Right lung (tissue), 5 donors: ENCODE measurements around the gene ZNF692. TPM values are rescaled to one million over a fixed set of nuclear protein-coding genes. Genes with fewer than 3 reads are reported as not detected.
"Not testable (repeated sequence)": the region's sequence is repeated elsewhere in the genome, so short reads cannot be mapped to it uniquely, and the experiment has no call there.

Experiments used
- DNase-seq, 2 donors: peaks; one replicate each; pipeline ENCODE4 v3.0.0-alpha.2; 2013
- polyA plus RNA-seq, 5 donors: library from polyadenylated mRNA; unstranded; fragments of 120-200 nt; gene quantifications; one replicate each; pipeline versions ENCODE4 v1.2.1 to v1.2.3, GENCODE V29; 2013; ENCODE audit warnings: inconsistent platforms in 1 of 5, low replicate concordance in 1 of 5; ENCODE audit not compliant: insufficient read length in 5 of 5, insufficient read depth in 1 of 5

The ZNF692 gene
- polyA plus RNA-seq, 5 donors, result 47.5 to 69.4 (median 56.3) TPM

DNA sequence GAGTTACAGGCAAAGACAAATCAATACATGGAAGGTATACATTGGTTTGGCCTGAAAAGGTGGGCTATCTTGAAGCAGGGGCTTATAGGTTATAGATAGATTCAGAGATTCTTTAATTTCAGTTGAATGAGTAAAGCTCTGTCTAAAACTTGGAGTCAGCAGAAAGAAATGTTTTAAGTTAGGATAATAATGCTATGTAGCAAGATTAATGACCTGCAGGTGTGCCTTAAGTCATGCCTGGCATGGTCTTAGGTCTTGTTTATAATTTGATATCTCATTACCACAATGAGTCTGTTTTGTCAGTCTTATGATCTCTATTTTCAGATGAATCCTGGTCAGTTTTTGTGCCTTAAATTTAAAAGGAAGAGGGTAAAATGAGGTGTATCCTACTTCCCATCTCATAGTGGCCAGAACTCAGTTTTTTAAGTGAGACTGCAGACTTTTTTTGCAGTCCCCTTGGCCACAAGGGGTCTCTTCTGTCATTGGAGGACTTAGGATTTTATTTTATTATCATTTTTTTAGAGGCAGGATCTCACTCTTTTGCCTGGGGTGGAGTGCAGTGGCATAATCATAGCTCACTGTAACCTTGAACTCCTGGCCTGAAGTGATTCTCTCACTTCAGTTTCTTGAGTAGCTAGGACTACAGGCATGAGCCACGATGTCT is 25.9 kb upstream of the ZNF692 start:
- no peak for DNase-seq

DNA sequence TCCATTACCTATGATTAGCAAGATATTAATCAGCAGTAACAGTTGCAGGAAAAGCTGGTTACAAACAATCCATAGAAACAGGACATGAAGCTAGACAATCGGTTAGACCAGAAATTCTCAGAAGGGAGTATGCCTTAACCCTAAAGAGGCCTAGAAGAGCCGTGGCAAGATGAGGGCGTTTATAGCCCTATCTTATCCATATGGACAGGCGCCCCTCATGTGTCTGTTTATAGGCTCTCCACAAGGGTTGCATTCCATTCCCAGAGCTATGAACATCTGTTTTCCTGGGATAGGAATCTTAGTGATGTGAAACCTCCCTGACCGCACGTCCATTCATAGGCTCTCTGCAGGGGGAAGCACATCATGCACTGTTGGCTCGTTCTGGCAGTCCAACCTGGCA is 23.5 kb upstream of the ZNF692 start:
- not testable (repeated sequence) for DNase-seq

DNA sequence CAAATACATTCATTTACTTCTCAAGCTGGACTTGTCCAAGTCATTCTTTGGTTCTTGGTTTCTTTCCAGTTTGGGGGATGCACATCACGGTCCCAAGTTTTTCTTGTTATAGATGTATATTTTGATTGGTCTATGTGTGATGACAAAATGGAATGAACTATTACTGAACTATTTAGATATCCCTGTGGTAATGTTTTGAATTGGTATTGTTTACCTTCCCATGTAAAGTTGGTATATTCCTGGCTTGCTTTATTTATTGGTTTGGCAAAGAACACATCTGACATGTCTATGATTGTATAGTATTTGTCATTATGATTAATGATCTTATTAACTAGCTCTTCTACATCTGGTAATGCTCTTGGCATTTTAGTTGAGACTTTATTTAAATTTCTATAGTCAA is 22.4 kb upstream of the ZNF692 start:
- DNase-seq, result no peak

DNA sequence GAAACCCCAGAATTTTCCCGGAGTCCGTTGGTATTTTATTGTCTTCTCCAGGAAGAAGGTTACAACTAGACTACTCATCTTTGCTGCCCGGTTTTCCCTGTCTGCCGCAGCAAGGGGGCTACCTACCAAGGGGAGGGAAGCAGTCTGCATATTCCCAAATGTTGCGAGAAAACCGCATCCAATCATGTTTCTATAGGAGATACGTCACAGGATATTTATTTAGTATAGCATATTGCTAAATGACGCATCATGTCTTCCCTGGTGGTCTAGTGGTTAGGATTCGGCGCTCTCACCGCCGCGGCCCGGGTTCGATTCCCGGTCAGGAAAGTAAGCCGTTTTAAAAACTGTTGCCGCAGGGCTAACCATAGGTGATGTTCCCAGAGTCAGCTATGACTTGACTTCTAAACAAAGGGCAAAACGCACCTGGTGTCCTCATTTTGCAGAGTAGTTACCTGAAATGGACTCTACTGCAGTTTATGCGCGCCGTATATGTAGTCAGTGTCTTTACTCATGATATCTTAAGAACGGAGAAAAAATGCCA is 15.2 kb upstream of the ZNF692 start:
- peak; percentile 86 to 93 for DNase-seq

DNA sequence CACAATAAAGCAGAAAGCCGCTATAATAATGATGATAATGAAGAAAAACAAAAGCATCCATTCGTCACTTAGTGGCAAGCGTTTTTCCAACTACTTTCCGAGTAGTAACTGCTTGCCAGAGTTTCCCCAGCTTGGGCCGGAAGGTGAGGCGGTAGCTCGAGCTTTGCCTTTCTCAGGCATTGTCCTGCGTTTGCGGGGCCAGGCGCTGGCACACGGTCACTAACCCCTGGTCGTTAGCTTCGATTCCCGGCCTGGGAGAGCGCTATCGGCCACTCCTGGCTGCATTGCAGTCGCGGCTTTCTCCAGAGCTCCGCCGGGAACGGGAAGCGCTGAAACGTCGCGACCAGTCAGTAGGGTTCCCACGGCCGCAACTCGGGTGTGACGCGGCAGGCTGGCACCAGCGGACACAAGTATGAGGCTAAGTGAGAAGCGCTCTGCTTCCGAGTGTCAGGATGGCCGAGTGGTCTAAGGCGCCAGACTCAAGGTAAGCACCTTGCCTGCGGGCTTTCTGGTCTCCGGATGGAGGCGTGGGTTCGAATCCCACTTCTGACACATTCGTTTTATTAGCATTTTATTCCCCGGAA is 14.6 kb upstream of the ZNF692 start:
- peak; percentile 93 to 97 for DNase-seq

DNA sequence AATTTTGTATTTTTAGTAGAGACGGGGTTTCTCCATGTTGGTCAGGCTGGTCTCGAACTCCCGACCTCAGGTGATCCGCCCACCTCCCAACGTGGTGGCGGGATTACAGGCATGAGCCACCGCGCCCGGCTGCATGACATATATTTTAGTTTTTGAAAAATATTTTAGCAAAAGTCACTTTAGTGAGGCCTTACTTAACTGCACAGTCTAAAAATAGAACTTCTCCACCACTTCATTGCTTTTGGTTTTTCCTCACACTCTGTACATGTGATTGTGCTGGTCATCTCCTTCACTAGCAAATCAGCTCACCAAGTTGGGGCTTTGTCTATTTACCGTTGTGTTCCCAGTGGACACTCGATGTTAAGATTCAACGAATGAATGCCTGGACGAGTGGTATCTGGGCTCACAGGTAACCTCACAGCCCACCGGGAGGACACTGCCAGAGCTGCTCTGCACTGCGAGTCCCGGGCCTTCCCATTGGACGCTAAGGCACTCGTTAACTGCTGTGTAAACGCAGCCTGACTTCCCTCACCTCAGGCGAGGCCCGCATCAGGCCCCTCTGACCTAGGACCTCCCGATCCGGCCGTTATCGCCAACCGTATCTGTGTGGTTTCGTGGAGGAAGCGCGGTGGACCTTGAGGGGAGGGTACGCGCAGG is 14.0 kb upstream of the ZNF692 start:
- peak; percentile 74 to 78 for DNase-seq

DNA sequence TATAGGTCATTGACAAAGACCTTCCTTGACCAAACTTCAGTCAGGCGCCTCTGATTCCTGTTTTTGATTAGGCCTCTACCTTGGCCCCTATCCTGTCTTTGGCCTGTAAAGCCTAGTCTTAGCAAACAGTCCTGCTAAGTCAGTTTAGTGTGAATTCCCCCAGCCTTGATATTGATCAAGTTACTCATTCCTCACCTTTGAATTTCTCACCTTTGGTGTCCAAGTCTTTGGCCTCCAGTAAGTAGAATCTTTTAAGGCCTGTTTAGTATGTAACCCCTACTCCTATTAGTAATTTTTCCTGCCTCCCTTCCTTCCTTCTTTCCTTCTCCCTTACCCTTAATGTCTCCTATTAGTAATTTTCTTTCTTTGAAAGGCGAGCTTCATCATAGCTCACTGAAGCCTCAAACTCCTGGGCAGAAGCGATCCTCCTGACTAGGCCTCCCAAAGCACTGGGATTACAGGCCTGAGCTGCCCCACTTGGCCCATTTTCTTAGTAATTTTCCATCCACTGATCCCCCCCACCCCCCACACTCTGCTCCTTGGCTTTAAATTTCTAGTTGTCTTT is 13.0 kb upstream of the ZNF692 start:
- DNase-seq, result no peak

DNA sequence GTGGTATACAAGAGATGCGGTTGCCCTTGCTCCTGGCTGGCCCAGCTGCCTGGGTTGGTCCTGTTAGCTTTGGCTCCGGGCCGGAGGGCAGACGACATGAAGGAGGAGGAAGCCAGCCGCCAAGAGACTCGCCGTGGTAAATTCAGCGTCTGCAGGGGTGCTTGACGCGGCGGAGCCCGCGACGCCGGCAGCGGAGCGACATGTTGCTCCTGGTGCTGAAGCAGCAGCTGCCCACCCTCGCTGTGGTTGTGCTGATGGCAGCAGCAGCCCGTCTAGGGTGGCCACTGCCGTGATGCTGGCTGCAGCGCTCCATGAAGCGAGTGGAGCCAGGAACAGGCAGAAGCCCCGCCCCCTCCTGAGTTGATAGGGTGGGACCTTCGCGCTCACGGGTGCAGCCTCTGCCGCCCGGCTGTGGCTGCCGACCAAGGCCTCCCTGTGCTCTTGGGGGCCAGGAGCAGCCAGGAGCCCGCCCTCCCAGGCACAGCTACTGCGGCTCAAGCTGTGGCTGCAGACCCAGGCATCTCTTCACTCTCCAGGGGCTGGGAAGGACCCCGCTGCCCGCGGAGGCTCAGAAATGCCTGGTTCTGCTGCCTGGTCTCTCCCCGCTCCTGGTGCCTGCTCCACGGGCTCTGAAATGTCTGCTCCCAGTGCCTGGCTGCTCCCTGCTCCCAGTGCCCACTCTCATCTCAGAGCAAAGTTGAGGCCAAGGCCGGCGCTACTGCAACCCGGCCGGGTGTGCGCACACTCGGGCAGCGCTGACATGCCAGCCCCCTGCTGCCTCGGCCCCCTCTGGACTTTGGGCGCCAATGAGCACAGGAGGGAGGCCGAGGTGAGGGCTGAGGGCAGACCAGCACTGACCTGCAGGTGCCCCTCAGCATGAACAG is 4.4 kb upstream of the ZNF692 start:
- peak; percentile 69 to 78 for DNase-seq

DNA sequence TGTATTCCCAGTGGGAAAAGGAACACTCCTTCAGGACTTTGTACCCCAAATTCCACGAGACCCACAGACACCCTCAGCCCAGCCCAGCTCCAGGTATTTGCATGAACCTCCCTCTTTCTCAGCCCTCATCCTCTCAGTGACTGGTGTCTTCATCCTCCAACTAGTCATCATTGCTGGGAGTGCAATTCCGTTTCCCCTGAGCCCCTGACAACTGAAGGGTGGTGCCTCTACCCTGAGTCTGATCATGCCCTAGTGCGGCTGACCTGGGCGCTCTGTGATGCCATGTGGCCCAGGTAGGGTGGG is 3.8 kb upstream of the ZNF692 start:
- no peak for DNase-seq

DNA sequence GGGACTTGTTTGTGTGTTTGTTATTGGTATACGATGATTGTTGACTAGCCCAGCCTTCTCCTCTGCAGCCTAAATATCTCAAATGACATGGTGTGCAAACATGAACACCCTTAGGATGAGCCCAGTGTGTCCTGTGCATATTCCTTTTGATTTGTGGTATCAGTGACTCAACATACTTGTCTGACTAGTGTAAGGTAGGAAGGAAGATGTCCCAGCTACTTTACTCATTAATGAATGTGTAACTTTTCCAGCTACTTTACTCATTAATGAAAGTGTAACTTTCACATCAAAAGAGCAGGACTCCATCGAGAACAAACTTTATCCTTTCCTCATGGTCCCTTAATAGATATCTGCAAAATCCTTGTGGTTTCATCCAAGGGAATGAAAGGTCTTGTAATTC is 2.7 kb upstream of the ZNF692 start:
- no peak for DNase-seq

DNA sequence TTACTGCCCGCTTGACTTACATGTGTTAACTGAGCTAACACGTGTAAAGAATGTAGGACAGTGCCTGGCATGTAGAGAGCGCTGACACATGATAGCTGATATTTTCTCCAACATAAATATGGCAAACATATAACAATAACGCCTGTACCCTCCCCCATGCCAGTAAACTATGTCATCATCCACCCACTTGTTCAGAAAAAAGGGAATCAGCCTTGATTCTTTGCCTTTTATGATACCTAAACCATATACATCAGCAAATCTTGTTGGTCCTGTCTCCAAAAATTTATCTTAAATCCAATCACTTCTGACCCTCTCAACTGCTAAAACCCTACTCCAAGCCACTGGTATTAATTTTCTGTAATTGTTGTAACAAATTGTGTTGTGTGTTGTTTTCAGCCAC is 1.1 kb upstream of the ZNF692 start:
- no peak for DNase-seq

DNA sequence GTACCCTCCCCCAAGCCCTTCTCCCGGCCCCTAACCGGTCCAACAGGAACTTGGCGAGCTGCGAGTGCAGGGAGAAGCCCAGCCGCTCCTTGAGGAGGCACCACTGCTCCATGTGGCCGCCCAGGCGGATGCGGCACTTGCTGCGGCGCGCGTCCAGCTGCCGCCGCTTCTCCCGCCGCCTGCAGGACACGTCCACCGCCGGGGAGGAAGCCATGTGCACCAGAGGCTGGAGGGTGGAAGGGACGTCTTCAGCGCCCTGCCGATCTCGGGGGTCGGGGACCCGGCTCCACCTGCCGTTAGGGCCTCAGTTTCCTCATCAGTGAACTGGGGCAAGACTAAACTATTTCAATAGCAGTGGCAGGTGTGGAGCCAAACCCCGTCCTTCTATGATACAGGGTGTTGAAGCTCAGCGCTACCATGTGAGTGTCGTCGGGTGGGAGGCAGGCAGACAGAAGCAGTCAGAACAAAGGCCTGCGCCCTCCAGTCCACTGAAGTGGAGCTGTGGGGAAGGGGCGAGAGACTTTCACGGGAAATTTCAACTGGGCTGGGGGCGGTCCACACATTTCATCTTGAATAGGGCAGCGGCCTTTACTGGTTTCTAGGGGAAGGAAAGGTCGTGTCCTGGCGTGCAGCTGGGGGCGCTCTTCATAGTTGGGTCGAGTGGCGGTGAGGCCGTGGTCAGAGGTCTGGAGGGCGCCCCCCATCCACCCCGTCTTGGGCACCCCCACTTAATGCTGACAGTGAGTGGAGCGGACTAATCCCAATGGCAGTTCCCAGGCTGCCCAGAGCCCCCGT is 592 bp downstream of the ZNF692 start:
- DNase-seq, result peak; percentile 63 to 69

DNA sequence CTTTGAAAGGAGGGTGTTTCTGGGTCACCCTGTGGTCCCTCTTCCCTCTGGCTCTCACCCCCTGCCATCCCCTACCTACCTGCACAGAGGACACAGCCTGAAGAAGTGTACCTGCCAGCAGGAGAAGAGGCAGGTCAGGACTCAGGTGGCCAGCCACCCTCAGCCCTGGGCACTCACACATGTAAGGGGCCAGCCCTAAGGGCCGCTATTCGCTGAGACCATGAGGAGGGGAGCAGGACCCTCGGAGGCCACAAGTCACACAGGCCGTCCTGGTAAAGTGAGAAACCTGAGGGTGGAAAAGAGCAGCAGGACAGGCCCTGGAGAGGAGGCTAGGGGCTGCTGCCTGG is 1.2 kb downstream of the ZNF692 start:
- DNase-seq, result no peak

DNA sequence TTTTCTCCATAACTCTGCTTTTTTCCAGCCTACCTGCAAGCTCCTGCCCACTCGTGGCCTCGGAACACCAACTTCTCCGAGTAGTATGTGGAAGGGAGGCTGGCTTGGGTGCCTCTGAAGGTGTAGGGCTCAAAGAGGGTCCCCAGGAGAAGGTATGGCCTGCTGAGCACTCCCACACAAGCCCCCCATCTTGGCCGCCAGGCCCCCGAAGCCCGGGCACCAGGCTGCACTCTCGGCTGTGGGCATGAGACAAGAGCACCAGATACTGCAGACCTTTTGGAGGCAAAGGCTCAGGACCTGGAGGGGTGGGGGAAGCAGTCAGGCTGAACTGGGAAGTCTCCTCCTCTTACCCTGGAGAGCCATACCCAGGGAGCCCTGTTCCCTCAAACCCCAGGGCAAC is 1.7 kb downstream of the ZNF692 start:
- no peak for DNase-seq

DNA sequence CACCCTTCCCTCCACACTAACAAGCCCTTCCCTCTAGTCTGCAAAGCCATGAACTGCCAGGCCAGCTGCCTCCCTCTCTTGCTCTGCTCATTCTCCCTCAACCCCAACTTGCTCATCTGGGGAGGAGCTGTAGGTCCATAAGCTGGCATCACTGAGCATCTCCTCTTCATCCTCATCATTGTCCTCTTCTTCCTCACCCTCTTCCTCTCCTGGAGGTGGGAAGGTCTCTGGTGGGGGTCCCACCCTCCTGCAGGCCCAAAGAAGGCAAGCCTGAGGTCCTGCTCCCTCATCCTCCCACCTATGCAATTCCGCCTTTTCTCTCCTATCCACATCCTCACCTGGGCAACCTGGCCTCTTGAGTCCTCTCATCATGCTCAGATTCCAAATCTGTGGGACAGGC is 2.7 kb downstream of the ZNF692 start:
- no peak for DNase-seq

DNA sequence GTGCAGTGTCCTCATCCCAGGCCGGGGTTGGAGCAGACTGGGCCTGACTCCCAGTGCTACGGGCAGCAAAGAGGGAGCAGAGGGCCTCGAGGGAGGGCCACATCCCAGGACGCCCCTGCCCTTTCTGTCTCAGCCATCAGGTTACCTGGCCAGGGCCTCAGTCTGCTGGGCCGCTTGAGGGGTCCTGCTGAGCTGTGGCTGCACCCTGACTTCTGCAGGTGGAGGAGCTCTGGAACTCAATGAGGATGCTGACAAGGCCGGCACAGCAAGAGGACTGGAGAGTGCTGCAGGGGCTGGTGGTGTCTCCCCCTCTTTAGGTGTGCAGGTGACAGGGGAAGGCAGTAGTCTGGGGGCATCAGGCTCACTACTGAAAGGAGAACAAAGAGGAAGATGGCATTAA is 3.3 kb downstream of the ZNF692 start:
- no peak for DNase-seq

DNA sequence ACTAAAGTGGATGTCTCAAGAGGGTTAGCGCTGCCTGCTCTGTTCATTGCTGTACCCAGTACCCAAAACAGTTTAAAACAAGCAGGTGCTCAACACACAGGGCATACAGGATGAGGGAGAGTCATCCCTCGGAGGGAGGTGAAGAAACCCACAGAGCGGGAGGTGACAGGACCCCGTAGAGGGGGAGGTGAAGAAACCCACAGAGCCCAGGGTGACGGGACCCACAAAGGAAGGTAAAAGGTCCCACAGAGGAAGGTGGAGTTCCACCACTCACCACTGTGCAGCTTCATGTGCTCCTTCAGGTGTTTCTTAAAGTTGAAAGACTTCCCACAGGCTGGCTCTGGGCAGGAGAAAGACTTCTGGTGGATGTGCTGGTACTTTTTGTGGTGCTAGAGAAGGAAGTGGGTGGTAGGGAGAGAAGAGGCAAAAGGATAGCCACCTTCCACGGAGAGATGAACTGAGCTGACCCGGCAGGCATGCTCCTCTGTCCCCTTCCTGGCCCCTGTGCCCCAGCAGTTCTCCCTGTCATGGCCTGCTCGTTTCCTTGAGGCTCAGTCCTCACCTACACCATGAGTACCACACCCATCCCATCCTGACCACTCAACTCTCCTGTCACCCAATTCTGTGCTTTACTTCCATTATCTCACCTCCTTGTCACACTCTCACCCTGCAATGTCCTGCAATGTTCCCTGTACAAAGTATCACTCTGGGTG is 5.1 kb downstream of the ZNF692 start:
- no peak for DNase-seq

DNA sequence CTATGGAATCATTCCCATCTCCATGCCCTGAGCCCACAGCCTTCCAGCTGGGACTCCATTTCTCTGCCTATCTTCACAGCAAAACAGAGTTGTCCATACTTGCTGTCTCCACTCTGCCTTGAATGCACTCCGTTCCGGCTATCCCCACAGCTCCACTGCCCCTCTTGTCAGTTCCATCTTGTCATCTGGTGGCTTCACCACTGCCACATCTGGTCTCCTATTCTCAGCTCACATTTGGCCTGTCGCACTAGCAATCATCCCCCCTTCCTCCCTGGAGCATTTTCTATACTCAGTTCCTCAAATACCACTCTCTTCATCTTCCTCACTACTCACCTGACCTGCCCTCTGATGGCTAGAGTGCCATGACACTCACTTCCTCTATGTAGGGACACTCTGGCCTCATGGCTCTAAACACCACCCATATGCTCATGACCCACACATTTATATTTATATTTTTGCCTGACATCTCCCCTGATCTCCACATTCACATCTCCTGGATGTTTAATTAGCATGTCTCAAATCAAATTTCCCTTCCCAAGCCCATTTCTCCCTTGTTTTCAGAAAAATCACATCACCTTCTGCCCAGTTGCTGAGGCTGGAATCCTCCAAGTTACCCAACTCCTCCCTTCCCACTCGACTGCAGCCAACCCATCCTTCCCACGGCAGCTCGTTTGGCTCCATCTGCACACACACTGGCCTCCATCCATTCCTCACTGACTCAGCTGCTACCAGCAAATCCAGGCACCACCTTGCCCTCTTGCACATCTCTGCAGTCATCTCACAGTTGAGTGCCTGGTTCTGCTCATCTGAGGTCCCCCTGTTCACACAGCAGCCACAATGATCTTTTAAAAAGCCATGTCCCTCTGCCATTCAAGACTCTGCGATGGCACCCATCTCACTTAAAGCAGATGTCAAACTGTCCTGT is 6.1 kb downstream of the ZNF692 start:
- no peak for DNase-seq

DNA sequence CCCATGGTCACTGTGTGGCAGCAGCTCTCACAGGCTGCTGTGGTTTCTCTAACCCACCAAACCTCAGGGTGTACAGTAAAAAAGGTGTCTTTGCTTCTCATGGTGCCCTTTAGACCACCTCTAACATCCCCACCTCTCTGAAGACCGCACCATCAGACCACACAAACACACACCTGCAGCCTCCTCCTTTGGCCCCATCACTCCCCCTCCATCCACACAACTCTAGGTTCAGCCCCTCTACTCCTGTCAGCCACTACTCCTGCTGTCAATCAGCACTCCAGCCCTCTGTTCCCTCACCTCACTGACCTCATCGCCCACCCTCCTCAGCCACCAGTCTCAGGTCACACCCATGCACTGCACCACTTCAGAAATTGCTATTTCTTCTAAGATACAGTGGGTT is 7.5 kb downstream of the ZNF692 start:
- DNase-seq, result no peak
